ENCODE results near the gene TOP2A.

TOP2A gene

GRCh38 chr17:40462343-40463121 lies 44.8 kb upstream of the TOP2A start:
- no peak for DNase-seq
- no peak overlapping the region for H2BK5ac ChIP-seq (ENCODE audit: low read length)
- WGBS (ENCODE audit: extremely low coverage, insufficient coverage, low lambda C conversion rate) = no CpG with 5 or more reads among the region's 9 CpGs
- peaks cover 2% of the 10 kb centered on the region for H3K36me3 ChIP-seq (ENCODE audit: control insufficient read depth, insufficient read depth, low read length)
- no peak overlapping the region for H2BK120ac ChIP-seq (ENCODE audit: low read depth, low read length)
- H2BK15ac ChIP-seq (replicated peaks; ENCODE audit: low read depth) = no peak overlapping the region
- no peak overlapping the region for H3K4me2 ChIP-seq (ENCODE audit: low read length)
- H3K4me1 ChIP-seq (ENCODE audit: control insufficient read depth, low read depth, low read length) = peaks cover 2% of the 10 kb centered on the region
- H3K9ac ChIP-seq (ENCODE audit: low read length) = peak overlapping the region; percentile 48
- H2AK5ac ChIP-seq (ENCODE audit: low read length) = no peak overlapping the region
- peak overlapping the region; percentile 84 for H3K56ac ChIP-seq (ENCODE audit: low read length)
- no peak overlapping the region for H4K5ac ChIP-seq (ENCODE audit: low read length)
- H4K8ac ChIP-seq (ENCODE audit: low read depth, low read length) = no peak overlapping the region
- no peaks in the 10 kb centered on the region for H3K79me2 ChIP-seq (ENCODE audit: control insufficient read depth, insufficient read depth, low read length)
- peak overlapping the region; percentile 42 for H3K18ac ChIP-seq (ENCODE audit: low read length)
- H3K4ac ChIP-seq (ENCODE audit: low read depth, low read length) = no peak overlapping the region
- H3K27me3 ChIP-seq (ENCODE audit: insufficient read depth, low read length, poor library complexity) = no peaks in the 10 kb centered on the region
- no peak overlapping the region for H3K27ac ChIP-seq (ENCODE audit: low read depth, low read length)
- H3K79me1 ChIP-seq (ENCODE audit: low read length) = no peaks in the 10 kb centered on the region
- no peak overlapping the region for H3K4me3 ChIP-seq (ENCODE audit: low read length)
- no peak overlapping the region for H3K23ac ChIP-seq (ENCODE audit: low read length)

- H2AK5ac ChIP-seq (ENCODE audit: low read length) = no peak overlapping the region
- no peak overlapping the region for H4K5ac ChIP-seq (ENCODE audit: low read length)
- no peak overlapping the region for H2BK15ac ChIP-seq (replicated peaks; ENCODE audit: low read depth)
- H3K27me3 ChIP-seq (ENCODE audit: insufficient read depth, low read length, poor library complexity) = no peaks in the 10 kb centered on the region
- H2BK120ac ChIP-seq (ENCODE audit: low read depth, low read length) = no peak overlapping the region
- no peak overlapping the region for H3K18ac ChIP-seq (ENCODE audit: low read length)
- no peak overlapping the region for H3K4me2 ChIP-seq (ENCODE audit: low read length)
- WGBS (ENCODE audit: extremely low coverage, insufficient coverage, low lambda C conversion rate) = no CpG with 5 or more reads among the region's 12 CpGs
- no peak overlapping the region for H4K8ac ChIP-seq (ENCODE audit: low read depth, low read length)
- no peak overlapping the region for H3K56ac ChIP-seq (ENCODE audit: low read length)
- no peak overlapping the region for H3K23ac ChIP-seq (ENCODE audit: low read length)
- DNase-seq = no peak
- H3K4ac ChIP-seq (ENCODE audit: low read depth, low read length) = no peak overlapping the region
- H3K27ac ChIP-seq (ENCODE audit: low read depth, low read length) = no peak overlapping the region
- H3K4me3 ChIP-seq (ENCODE audit: low read length) = no peak overlapping the region
- H3K4me1 ChIP-seq (ENCODE audit: control insufficient read depth, low read depth, low read length) = peaks cover 2% of the 10 kb centered on the region
- H3K9ac ChIP-seq (ENCODE audit: low read length) = no peak overlapping the region
- H3K79me1 ChIP-seq (ENCODE audit: low read length) = no peaks in the 10 kb centered on the region
- H3K79me2 ChIP-seq (ENCODE audit: control insufficient read depth, insufficient read depth, low read length) = no peaks in the 10 kb centered on the region
- H3K36me3 ChIP-seq (ENCODE audit: control insufficient read depth, insufficient read depth, low read length) = peaks cover 5% of the 10 kb centered on the region
- H2BK5ac ChIP-seq (ENCODE audit: low read length) = no peak overlapping the region
Measured at GRCh38 chr17:40461732-40462342, 44.1 kb upstream of the TOP2A start.

- H3K36me3 ChIP-seq (ENCODE audit: control insufficient read depth, insufficient read depth, low read length) = peaks cover 8% of the 10 kb centered on the region
- no peak overlapping the region for H3K56ac ChIP-seq (ENCODE audit: low read length)
- no peak overlapping the region for H3K27ac ChIP-seq (ENCODE audit: low read depth, low read length)
- no peak overlapping the region for H3K4me3 ChIP-seq (ENCODE audit: low read length)
- H2BK15ac ChIP-seq (replicated peaks; ENCODE audit: low read depth) = no peak overlapping the region
- no peak for DNase-seq
- H3K27me3 ChIP-seq (ENCODE audit: insufficient read depth, low read length, poor library complexity) = no peaks in the 10 kb centered on the region
- no peak overlapping the region for H2BK5ac ChIP-seq (ENCODE audit: low read length)
- H3K18ac ChIP-seq (ENCODE audit: low read length) = no peak overlapping the region
- H3K79me2 ChIP-seq (ENCODE audit: control insufficient read depth, insufficient read depth, low read length) = no peaks in the 10 kb centered on the region
- no peak overlapping the region for H3K4me2 ChIP-seq (ENCODE audit: low read length)
- no peak overlapping the region for H3K23ac ChIP-seq (ENCODE audit: low read length)
- peaks cover 2% of the 10 kb centered on the region for H3K4me1 ChIP-seq (ENCODE audit: control insufficient read depth, low read depth, low read length)
- H4K8ac ChIP-seq (ENCODE audit: low read depth, low read length) = no peak overlapping the region
- H3K4ac ChIP-seq (ENCODE audit: low read depth, low read length) = no peak overlapping the region
- no peak overlapping the region for H2BK120ac ChIP-seq (ENCODE audit: low read depth, low read length)
- no CpG with 5 or more reads among the region's 9 CpGs for WGBS (ENCODE audit: extremely low coverage, insufficient coverage, low lambda C conversion rate)
- H2AK5ac ChIP-seq (ENCODE audit: low read length) = no peak overlapping the region
- no peaks in the 10 kb centered on the region for H3K79me1 ChIP-seq (ENCODE audit: low read length)
- no peak overlapping the region for H3K9ac ChIP-seq (ENCODE audit: low read length)
- H4K5ac ChIP-seq (ENCODE audit: low read length) = no peak overlapping the region
Measured at GRCh38 chr17:40460968-40461731, 43.5 kb upstream of the TOP2A start.

GRCh38 chr17:40460604-40460967 lies 42.9 kb upstream of the TOP2A start:
- Histone ChIP-seq H3K79me2 (ENCODE audit: control insufficient read depth, insufficient read depth, low read length) (no peaks in the 10 kb centered on the region), H3K9ac (ENCODE audit: low read length) (no peak overlapping the region), H2AK5ac (ENCODE audit: low read length) (no peak overlapping the region), H2BK5ac (ENCODE audit: low read length) (no peak overlapping the region), H2BK120ac (ENCODE audit: low read depth, low read length) (no peak overlapping the region), H3K27ac (ENCODE audit: low read depth, low read length) (no peak overlapping the region), H3K56ac (ENCODE audit: low read length) (no peak overlapping the region), H3K4me2 (ENCODE audit: low read length) (no peak overlapping the region), H3K36me3 (ENCODE audit: control insufficient read depth, insufficient read depth, low read length) (peaks cover 8% of the 10 kb centered on the region), H3K27me3 (ENCODE audit: insufficient read depth, low read length, poor library complexity) (no peaks in the 10 kb centered on the region), H3K79me1 (ENCODE audit: low read length) (no peaks in the 10 kb centered on the region), H4K8ac (ENCODE audit: low read depth, low read length) (no peak overlapping the region), H3K4ac (ENCODE audit: low read depth, low read length) (no peak overlapping the region), H2BK15ac (replicated peaks; ENCODE audit: low read depth) (no peak overlapping the region), H3K4me1 (ENCODE audit: control insufficient read depth, low read depth, low read length) (peaks cover 2% of the 10 kb centered on the region), H3K4me3 (ENCODE audit: low read length) (no peak overlapping the region), H3K18ac (ENCODE audit: low read length) (no peak overlapping the region), H4K5ac (ENCODE audit: low read length) (no peak overlapping the region), H3K23ac (ENCODE audit: low read length) (no peak overlapping the region)
- DNase-seq = no peak
- no CpG with 5 or more reads among the region's 3 CpGs for WGBS (ENCODE audit: extremely low coverage, insufficient coverage, low lambda C conversion rate)

- Histone ChIP-seq H2BK15ac (replicated peaks; ENCODE audit: low read depth) (no peak overlapping the region), H2BK5ac (ENCODE audit: low read length) (no peak overlapping the region), H3K27ac (ENCODE audit: low read depth, low read length) (no peak overlapping the region), H3K4me2 (ENCODE audit: low read length) (no peak overlapping the region), H3K27me3 (ENCODE audit: insufficient read depth, low read length, poor library complexity) (no peaks in the 10 kb centered on the region), H3K36me3 (ENCODE audit: control insufficient read depth, insufficient read depth, low read length) (peaks cover 8% of the 10 kb centered on the region), H4K5ac (ENCODE audit: low read length) (no peak overlapping the region), H3K4me1 (ENCODE audit: control insufficient read depth, low read depth, low read length) (peaks cover 2% of the 10 kb centered on the region), H3K23ac (ENCODE audit: low read length) (no peak overlapping the region), H3K9ac (ENCODE audit: low read length) (no peak overlapping the region), H3K79me1 (ENCODE audit: low read length) (no peaks in the 10 kb centered on the region), H3K79me2 (ENCODE audit: control insufficient read depth, insufficient read depth, low read length) (no peaks in the 10 kb centered on the region), H4K8ac (ENCODE audit: low read depth, low read length) (no peak overlapping the region), H2BK120ac (ENCODE audit: low read depth, low read length) (no peak overlapping the region), H2AK5ac (ENCODE audit: low read length) (no peak overlapping the region), H3K4me3 (ENCODE audit: low read length) (no peak overlapping the region), H3K18ac (ENCODE audit: low read length) (no peak overlapping the region), H3K56ac (ENCODE audit: low read length) (no peak overlapping the region), H3K4ac (ENCODE audit: low read depth, low read length) (no peak overlapping the region)
- no peak for DNase-seq
- WGBS (ENCODE audit: extremely low coverage, insufficient coverage, low lambda C conversion rate) = no CpG with 5 or more reads among the region's 8 CpGs
Measured at GRCh38 chr17:40459636-40460603, 42.2 kb upstream of the TOP2A start.
